ENCODE data around the gene LGALS16.

LGALS16 gene

GRCh38 chr19:39695759-39696158 lies 40.0 kb downstream of the LGALS16 start:
- H3K4me1 ChIP-seq (ENCODE audit: control insufficient read depth, insufficient read depth, low read length): no peaks in the 10 kb centered on the region
- no peaks in the 10 kb centered on the region for H3K9me3 ChIP-seq (ENCODE audit: control insufficient read depth, insufficient read depth, low read depth, low read length)
- no peak overlapping the region for H3K9ac ChIP-seq (ENCODE audit: low read length)
- H3K4me3 ChIP-seq (ENCODE audit: low read depth, low read length): no peak overlapping the region
- H3K36me3 ChIP-seq (ENCODE audit: control insufficient read depth, insufficient read depth, low read length): no peaks in the 10 kb centered on the region
- no peak overlapping the region for H3K27ac ChIP-seq (ENCODE audit: low read depth, low read length)
- H3K27me3 ChIP-seq (ENCODE audit: control insufficient read depth, insufficient read depth, low read length): peaks cover 30% of the 10 kb centered on the region

- no peak overlapping the region for H3K4me3 ChIP-seq (ENCODE audit: low read depth, low read length)
- H3K36me3 ChIP-seq (ENCODE audit: control insufficient read depth, insufficient read depth, low read length): no peaks in the 10 kb centered on the region
- no peak overlapping the region for H3K9ac ChIP-seq (ENCODE audit: low read length)
- H3K27ac ChIP-seq (ENCODE audit: low read depth, low read length): no peak overlapping the region
- H3K27me3 ChIP-seq (ENCODE audit: control insufficient read depth, insufficient read depth, low read length): peaks cover 27% of the 10 kb centered on the region
- H3K4me1 ChIP-seq (ENCODE audit: control insufficient read depth, insufficient read depth, low read length): no peaks in the 10 kb centered on the region
- H3K9me3 ChIP-seq (ENCODE audit: control insufficient read depth, insufficient read depth, low read depth, low read length): no peaks in the 10 kb centered on the region
Measured at GRCh38 chr19:39696387-39696786, 40.7 kb downstream of the LGALS16 start.

GRCh38 chr19:39698535-39698934 lies 42.8 kb downstream of the LGALS16 start:
- no peak overlapping the region for H3K9ac ChIP-seq (ENCODE audit: low read length)
- H3K27ac ChIP-seq (ENCODE audit: low read depth, low read length): no peak overlapping the region
- H3K36me3 ChIP-seq (ENCODE audit: control insufficient read depth, insufficient read depth, low read length): no peaks in the 10 kb centered on the region
- H3K27me3 ChIP-seq (ENCODE audit: control insufficient read depth, insufficient read depth, low read length): peaks cover 8% of the 10 kb centered on the region
- H3K9me3 ChIP-seq (ENCODE audit: control insufficient read depth, insufficient read depth, low read depth, low read length): no peaks in the 10 kb centered on the region
- H3K4me3 ChIP-seq (ENCODE audit: low read depth, low read length): no peak overlapping the region
- no peaks in the 10 kb centered on the region for H3K4me1 ChIP-seq (ENCODE audit: control insufficient read depth, insufficient read depth, low read length)

GRCh38 chr19:39701291-39701690 lies 45.6 kb downstream of the LGALS16 start:
- Histone ChIP-seq H3K9ac (ENCODE audit: low read length) (no peak overlapping the region), H3K27ac (ENCODE audit: low read depth, low read length) (no peak overlapping the region), H3K9me3 (ENCODE audit: control insufficient read depth, insufficient read depth, low read depth, low read length) (no peaks in the 10 kb centered on the region), H3K4me1 (ENCODE audit: control insufficient read depth, insufficient read depth, low read length) (no peaks in the 10 kb centered on the region), H3K27me3 (ENCODE audit: control insufficient read depth, insufficient read depth, low read length) (peaks cover 2% of the 10 kb centered on the region; the same call in 1 of the 2 replicates), H3K36me3 (ENCODE audit: control insufficient read depth, insufficient read depth, low read length) (no peaks in the 10 kb centered on the region), H3K4me3 (ENCODE audit: low read depth, low read length) (no peak overlapping the region)

GRCh38 chr19:39704181-39705044 lies 48.7 kb downstream of the LGALS16 start, which contains the start of gene LGALS14:
Gene LGALS14 (plus strand): TSS chr19:39704481. CDS start chr19:39704529, 48 bp downstream.
- Histone ChIP-seq H3K9me3 (ENCODE audit: control insufficient read depth, insufficient read depth, low read depth, low read length) (no peaks in the 10 kb centered on the region), H3K36me3 (ENCODE audit: control insufficient read depth, insufficient read depth, low read length) (no peaks in the 10 kb centered on the region), H3K27me3 (ENCODE audit: control insufficient read depth, insufficient read depth, low read length) (peaks cover 2% of the 10 kb centered on the region; the same call in 1 of the 2 replicates), H3K4me1 (ENCODE audit: control insufficient read depth, insufficient read depth, low read length) (no peaks in the 10 kb centered on the region; the same call in 1 of the 2 replicates), H3K4me3 (ENCODE audit: low read depth, low read length) (no peak within 1 kb of the TSS), H3K9ac (ENCODE audit: low read length) (no peak within 1 kb of the TSS), H3K27ac (ENCODE audit: low read depth, low read length) (no peak within 1 kb of the TSS)

GRCh38 chr19:39705578-39706188 lies 50.0 kb downstream of the LGALS16 start:
- no peak overlapping the region for H3K27ac ChIP-seq (ENCODE audit: low read depth, low read length)
- H3K36me3 ChIP-seq (ENCODE audit: control insufficient read depth, insufficient read depth, low read length): no peaks in the 10 kb centered on the region
- H3K4me1 ChIP-seq (ENCODE audit: control insufficient read depth, insufficient read depth, low read length): no peaks in the 10 kb centered on the region; the same call in 1 of the 2 replicates
- no peaks in the 10 kb centered on the region for H3K9me3 ChIP-seq (ENCODE audit: control insufficient read depth, insufficient read depth, low read depth, low read length)
- H3K4me3 ChIP-seq (ENCODE audit: low read depth, low read length): no peak overlapping the region
- no peak overlapping the region for H3K9ac ChIP-seq (ENCODE audit: low read length)
- H3K27me3 ChIP-seq (ENCODE audit: control insufficient read depth, insufficient read depth, low read length): peaks cover 4% of the 10 kb centered on the region; the same call in 1 of the 2 replicates

GRCh38 chr19:39708594-39708993 lies 52.9 kb downstream of the LGALS16 start:
- H3K27ac ChIP-seq (ENCODE audit: low read depth, low read length): no peak overlapping the region
- H3K4me3 ChIP-seq (ENCODE audit: low read depth, low read length): no peak overlapping the region
- H3K27me3 ChIP-seq (ENCODE audit: control insufficient read depth, insufficient read depth, low read length): peaks cover 12% of the 10 kb centered on the region; the same call in 1 of the 2 replicates
- H3K9me3 ChIP-seq (ENCODE audit: control insufficient read depth, insufficient read depth, low read depth, low read length): no peaks in the 10 kb centered on the region
- H3K36me3 ChIP-seq (ENCODE audit: control insufficient read depth, insufficient read depth, low read length): no peaks in the 10 kb centered on the region
- no peak overlapping the region for H3K9ac ChIP-seq (ENCODE audit: low read length)
- no peaks in the 10 kb centered on the region; the same call in 1 of the 2 replicates for H3K4me1 ChIP-seq (ENCODE audit: control insufficient read depth, insufficient read depth, low read length)

GRCh38 chr19:39709026-39709872 lies 53.5 kb downstream of the LGALS16 start:
- no peak overlapping the region for H3K4me3 ChIP-seq (ENCODE audit: low read depth, low read length)
- no peaks in the 10 kb centered on the region for H3K9me3 ChIP-seq (ENCODE audit: control insufficient read depth, insufficient read depth, low read depth, low read length)
- H3K27ac ChIP-seq (ENCODE audit: low read depth, low read length): no peak overlapping the region
- H3K27me3 ChIP-seq (ENCODE audit: control insufficient read depth, insufficient read depth, low read length): peaks cover 12% of the 10 kb centered on the region; the same call in 1 of the 2 replicates
- no peak overlapping the region for H3K9ac ChIP-seq (ENCODE audit: low read length)
- H3K4me1 ChIP-seq (ENCODE audit: control insufficient read depth, insufficient read depth, low read length): no peaks in the 10 kb centered on the region; the same call in 1 of the 2 replicates
- no peaks in the 10 kb centered on the region for H3K36me3 ChIP-seq (ENCODE audit: control insufficient read depth, insufficient read depth, low read length)

All from HUES6 (cell line).